Activated CD4-positive, alpha-beta T cell treated with anti-CD3 and anti-CD28 coated beads for 1 hour (primary cell): Measurements from ENCODE around the gene RAB33B.
"Not testable (repeated sequence)": the region's sequence is repeated elsewhere in the genome, so short reads cannot be mapped to it uniquely, and the experiment has no call there.

ENCODE experiments used
- DNase-seq: peaks from one replicate; pipeline ENCODE4 v3.0.0-alpha.2; 2020

The RAB33B gene

DNA sequence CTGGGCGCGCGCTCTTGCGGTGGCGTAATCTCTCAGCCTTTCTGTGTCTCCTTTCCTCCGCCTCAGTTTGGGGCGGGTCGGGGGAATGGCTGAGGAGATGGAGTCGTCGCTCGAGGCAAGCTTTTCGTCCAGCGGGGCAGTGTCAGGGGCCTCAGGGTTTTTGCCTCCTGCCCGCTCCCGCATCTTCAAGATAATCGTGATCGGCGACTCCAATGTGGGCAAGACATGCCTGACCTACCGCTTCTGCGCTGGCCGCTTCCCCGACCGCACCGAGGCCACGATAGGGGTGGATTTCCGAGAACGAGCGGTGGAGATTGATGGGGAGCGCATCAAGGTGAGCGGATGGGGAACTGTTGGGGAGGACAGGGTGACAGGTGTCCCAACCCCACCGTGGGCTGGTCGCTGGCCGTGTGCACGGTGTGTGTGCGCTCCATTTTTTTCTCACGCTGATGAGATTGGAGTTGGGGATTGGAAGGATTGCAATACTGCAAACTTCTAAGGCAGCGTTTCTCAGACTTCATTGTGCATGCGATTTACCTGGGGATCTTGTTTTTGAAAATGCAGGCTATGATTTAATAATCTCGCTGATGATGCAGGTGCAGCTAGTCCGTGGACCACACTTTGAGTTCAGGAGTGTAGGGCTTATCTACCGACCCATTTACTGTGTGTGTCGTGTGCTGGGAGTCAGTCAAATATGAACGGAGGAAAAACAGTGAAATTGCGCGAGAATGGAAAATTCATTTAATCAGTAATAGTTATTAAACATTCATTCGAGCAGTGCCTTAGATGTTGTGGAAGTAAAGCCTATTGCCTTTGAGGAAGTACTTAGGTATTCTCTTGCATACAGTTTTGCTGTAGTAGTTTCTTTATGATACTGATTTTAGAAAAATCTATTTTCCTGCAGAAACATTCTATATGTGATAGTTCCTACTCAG, at the start of gene RAB33B:
TSS of gene RAB33B (plus strand) at position 11 of the 935 bp plus-strand sequence. CDS start at position 86, 75 bp downstream.
- no peak for DNase-seq

DNA sequence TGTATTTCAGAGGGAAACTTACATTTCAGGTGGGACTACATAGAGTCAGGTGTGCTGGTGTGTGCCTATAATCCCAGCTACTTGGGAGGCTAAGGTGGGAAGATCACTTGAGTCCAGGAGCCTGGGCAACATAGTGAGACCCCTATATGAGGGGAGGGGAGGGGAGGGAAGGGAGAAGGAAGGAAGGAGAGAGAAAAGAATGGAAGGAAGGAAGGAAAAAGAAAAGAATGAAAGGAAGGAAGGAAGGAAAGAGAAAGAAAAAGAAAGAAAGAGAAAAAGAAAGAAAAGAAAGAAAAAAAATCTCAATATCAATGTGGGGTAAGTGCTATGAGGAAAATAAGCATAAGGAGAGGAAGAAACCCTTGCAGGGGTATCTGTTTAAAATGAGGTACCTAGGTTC, 43.6 kb upstream of the RAB33B start:
- no peak for DNase-seq

DNA sequence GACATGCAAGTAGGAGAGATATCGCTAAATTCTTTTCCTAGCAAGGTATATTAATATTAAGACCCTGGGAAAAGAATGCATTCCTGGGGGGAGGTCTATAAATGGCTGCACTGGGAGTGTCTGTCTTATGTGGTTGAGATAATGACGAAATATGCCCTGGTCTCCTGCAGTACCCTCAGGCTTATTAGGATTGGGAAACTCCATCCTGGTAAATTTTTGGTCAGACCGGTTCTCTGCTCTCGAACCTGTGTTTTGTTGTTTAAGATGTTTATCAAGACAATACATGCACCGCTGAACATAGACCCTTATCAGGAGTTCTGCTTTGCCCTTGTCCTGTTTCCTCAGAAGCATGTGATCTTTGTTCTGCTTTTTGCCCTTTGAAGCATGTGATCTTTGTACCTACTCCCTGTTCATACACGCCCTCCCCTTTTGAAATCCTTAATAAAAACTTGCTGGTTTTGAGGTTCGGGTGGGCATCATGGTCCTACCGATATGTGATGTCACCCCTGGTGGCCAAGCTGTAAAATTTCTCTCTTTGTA, 39.2 kb upstream of the RAB33B start:
- not testable (repeated sequence) for DNase-seq

GRCh38 chr4:139416073-139416673, 37.7 kb upstream of the RAB33B start:
- no peak for DNase-seq

- DNase-seq, result no peak
These were observed 34.5 kb upstream of the RAB33B start for GRCh38 chr4:139419388-139419914.

- no peak for DNase-seq
These were observed 33.3 kb upstream of the RAB33B start for GRCh38 chr4:139420652-139421051.

DNA sequence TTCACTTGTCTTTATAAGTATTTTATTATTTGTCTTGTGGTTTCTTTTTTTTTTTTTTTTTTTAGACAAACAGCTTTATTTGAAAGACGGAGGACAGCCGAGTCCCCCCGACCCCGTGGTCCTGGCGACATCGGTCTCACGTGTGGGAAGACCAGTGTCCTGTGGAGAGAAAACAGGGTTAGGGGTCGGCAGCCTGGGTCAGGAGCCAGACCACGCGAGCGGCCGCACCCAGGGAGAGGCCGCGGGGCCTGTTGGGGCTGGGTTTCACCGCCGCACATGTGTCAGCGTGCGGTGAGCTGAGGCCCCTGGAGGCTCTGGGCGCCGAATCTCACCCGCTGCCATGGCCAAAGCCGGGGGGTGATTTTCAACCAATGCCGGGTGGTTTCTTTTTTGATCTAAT, 17.8 kb upstream of the RAB33B start:
- DNase-seq, result no peak

GRCh38 chr4:139438141-139438540, 15.8 kb upstream of the RAB33B start:
- DNase-seq, result no peak

DNA sequence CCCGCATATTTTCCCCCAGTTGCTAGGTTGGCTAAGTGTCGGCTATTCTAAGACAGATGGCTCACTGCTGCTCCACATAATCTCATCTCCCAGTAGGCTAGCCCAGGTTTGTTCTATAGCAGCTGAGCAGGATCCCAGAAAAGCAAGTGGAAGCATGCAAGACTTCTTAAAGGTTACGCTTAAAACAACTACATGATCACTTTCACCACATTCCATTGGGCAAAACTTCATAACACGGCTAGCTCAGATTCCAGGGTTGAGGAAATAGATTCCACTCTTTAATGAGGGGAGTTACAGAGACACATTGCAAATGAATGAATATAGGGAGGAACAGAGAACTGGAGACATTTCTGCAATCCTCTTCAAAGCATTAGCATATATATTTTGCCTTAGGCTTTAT, 12.9 kb upstream of the RAB33B start:
- DNase-seq, result no peak

DNA sequence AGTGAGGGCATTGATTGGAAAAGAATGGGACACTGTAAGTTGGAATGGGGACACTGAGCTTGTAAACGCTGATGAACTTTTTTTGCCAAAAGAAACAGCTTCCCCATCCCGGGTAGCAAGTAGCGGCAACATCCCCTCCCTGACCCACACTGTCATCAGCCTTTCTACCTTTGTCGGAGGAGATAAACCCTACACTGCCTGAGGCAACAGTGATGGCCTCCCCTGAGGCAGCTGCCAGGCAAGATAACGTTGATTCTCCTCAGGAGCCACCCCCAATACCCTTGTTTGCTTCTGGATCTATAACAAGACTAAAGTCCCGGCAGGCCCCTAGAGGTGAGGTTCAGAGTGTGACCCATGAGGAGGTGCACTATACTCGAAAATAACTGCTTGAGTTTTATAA, 10.3 kb upstream of the RAB33B start:
- DNase-seq, result no peak

DNA sequence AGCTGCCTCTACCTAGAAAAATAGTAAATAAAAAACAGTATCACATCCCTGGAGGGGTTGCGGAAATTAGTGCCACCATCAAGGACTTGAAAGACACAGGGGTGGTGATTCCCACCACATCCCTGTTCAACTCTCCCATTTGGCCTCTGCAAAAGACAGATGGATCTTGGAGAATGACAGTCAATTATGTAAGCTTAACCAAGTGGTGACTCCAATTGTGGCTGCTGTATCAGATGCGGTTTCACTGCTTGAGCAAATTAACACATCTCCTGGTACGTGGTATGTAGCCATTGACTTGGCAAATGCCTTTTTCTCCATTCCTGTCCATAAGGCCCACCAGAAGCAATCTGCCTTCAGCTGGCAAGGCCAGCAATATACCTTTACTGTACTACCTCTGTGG, 9.0 kb upstream of the RAB33B start:
- not testable (repeated sequence) for DNase-seq

DNA sequence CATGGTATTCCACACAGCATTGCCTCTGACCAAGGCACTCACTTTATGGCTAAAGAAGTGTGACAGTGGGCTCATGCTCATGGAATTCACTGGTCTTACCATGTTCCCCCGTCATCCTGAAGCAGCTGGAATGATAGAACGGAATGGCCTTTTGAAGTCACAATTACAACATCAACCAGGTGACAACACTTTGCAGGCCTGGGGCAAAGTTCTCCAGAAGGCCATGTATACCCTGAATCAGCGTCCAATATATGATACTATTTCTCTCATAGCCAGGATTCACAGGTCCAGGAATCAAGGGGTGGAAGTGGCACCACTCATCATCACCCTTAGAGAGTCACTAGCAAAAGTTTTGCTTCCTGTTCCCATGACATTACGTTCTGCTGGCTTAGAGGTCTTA, 6.8 kb upstream of the RAB33B start:
- DNase-seq, result not testable (repeated sequence)

GRCh38 chr4:139450586-139450985, 3.3 kb upstream of the RAB33B start:
- no peak for DNase-seq

DNA sequence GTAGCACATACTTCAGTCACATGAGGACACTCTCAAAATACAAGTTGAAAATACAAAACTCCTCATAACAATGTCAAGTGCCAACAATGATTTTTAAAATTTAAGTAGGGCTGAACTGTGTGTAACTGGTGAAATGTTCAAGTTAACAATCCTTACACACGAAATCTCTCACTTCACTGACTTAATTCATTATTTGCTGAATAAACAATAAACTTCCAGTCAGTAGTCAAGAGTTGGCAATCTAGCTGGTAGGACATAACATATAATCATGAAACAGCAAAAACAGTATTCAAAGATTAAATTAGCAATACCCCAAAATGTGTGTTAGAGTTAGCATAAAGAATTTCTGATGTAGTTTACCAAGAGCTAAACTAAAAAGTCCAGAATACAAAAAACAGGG, 1.9 kb upstream of the RAB33B start:
- DNase-seq, result no peak

DNA sequence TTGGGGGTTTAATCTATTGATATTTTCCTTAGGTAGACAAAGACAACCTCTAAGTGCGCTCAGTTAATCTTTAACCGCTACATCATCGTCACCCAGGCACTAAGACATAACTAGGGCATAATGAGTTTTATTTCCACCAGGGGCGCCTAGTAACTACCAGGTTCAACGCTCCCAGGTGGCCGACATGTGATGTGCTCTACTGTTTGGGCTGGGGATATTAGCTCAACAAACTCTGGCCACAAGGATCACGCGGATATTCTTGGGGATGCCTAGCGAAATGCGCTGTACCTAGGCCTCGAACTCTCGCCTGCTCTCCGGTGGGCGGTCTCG, 915 bp upstream of the RAB33B start:
- DNase-seq, result peak; percentile 54

- DNase-seq, result peak; percentile 93
These were observed 380 bp upstream of the RAB33B start for GRCh38 chr4:139453371-139454110.

DNA sequence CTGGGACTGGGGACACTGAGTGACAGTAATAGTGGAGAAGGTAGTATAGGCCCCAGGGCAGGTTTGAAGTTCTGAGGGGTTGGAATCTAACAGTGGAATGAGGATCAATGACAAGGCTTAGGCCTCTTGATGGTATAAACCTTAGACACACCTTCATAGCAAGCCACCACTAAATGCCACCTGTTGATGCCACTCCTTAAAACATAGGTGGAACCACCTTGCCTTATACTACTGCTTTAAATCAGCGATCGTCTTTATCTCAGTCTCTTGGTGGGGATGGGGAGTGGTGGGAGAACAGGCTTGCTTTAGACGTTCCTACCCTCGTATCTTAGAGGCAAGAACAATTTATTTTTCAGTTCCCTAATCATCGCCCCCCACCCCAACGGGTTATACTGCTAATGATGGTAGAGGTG, 1.2 kb downstream of the RAB33B start:
- no peak for DNase-seq

DNA sequence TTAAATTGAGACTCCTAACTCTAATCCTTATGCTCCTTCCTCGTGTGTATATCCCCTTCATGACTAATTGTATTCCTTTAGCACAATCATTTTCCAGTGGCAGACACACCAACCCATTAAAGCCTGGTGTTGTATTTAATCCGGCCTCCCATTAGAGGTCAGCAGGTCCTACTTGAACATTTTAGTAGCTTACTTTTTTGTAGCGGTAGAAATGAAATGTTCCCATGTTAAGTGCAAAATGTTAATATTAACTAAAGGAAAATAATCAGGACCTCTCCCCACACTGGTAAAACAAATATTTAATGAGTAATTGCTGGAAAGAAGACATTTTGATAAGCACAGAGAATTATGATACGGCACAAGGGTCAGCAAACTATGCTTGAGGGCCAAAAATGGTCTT, 3.4 kb downstream of the RAB33B start:
- DNase-seq, result no peak

DNA sequence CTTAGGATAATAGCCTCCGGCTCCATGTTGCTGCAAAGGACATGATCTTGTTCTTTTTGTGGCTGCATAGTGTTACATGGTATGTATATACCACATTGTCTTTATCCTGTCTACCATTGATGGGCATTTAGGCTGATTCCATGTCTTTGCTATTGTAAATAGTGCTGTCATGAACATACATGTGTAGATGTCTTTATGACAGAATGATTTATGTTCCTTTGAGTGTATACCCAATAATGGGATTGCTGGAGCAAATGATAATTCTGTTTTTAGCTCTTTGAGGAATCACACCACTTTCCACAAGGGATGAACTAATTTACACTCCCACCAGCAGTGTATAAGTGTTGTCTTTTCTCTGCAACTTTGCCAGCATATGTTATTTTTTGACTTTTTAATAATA, 4.6 kb downstream of the RAB33B start:
- no peak for DNase-seq

GRCh38 chr4:139458999-139459398, 5.1 kb downstream of the RAB33B start:
- DNase-seq, result no peak

DNA sequence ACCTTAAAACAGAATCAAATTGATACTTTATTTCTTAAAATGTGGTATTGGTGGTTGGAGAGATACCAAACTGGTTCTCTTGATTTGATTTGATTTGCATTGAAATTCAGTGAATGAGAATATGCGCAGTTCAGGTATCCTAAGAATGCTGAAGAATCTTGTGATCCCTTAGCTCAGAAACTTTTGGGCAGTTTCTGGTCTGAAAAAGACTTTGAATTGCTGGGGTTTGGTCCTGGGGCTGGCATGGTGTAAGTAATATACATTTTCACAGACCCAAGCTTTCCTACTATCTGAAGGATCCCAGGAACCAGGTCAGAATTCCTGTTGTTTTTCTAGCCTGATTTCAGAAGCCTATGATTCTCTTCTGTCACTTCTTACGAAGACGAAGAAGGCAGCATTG, 6.6 kb downstream of the RAB33B start:
- DNase-seq, result no peak

DNA sequence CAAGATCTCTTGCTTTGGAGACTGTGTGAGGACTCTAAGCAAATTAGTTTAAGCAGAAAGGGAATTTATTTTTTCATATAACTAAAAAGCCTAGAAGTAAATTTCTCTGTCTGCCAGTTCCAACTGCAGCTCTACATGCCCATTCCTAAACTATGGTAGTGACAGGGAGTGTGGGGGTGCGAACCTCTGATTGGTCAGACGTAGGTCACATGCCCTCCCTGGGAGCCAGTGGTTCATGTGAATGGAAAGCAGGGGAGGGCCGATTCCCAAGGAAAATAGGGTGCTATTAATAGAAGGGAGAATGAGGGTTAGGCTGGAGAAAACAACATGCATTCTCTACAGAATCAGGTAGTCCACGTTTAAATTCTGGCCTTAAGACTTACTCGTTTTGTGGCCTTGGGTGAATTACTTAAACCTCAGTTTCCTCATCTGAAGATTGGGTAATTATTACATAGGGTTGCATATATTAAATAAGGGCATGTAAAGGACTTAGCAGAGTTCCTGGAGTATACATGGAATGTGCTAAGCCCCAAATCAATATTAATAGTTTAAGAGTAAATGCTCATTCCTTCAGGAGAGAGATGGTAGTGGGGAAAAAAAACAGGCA, 7.2 kb downstream of the RAB33B start:
- no peak for DNase-seq

DNA sequence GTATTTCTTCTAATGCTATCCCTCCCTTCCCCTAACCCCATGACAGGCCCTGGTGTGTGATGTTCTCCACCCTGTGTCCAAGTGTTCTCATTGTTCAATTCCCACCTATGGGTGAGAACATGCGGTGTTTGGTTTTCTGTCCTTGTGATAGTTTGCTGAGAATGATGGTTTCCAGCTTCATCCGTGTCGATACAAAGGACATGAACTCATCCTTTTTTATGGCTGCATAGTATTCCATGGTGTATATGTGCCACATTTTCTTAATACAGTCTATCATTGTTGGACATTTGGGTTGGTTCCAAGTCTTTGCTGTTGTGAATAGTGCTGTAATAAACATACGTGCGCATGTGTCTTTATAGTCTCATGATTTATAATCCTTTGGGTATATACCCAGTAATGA, 10.6 kb downstream of the RAB33B start:
- DNase-seq, result not testable (repeated sequence)
